ENCODE measurements around the gene SLC16A9.
"Not testable (repeated sequence)": the region's sequence is repeated elsewhere in the genome, so short reads cannot be mapped to it uniquely, and the experiment has no call there.

SLC16A9 gene

DNA sequence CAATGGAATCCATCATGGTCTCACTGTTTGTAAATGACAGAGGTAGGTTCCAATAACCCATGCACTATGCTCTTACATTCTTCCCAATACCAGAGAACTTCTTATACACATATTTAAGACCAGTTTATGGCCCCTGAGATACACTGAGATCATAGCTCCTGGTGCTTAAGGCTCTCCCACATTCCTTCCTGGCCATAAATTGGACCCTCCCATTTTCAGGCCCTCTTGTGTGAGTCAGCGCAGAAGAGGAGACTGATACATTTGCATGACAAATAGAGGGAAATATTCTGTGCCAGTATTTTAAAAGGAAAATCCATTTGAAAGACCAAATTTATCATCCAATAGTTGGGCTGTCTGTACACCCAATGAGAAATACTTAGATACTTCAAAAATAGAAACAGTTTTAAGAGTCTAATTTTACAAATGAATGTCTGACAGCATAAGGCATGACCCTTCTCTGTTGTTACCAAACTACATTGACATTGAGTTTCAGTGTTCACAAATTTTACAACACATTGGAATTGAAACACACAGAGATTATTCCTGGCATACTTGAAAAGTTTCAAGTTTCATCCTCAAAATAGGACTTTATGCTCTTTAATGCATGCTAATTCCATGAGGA is 35.3 kb downstream of the SLC16A9 start:
- no peak for DNase-seq (ENCODE audit: low read depth)

DNA sequence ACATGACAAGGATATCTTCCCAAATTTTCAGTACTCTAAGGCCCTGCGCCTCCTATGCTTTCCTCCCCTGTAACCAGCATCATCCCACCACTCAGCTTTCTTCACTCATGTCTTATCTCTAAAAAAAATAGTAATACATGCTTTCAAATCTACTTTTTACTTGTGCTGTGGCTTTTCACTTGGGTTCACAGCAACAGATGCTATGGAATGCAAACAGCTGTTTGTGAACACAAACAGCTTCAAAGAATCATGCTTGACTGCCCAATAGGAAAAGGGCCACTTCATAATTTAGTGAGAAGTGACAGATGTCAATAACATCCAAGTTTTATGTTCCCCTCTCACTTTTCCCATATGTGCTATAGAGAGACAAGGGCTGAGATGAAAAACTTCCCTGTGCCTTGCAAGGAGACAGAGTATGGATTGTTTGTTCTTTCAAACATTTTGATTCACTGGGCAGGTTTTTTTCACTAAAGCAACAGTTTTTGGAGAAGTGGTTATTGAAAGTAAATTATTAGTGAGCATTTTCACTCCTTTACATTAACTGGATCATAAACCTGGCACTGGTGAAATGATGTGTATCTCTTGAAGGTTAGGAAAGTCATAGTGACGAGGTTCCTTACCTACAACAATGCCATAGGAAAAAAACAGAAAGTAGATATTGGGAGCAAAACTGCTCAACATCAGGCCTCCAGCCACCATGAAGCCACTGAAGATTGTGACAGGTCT is 37.3 kb downstream of the SLC16A9 start:
- DNase-seq (ENCODE audit: low read depth) = no peak

DNA sequence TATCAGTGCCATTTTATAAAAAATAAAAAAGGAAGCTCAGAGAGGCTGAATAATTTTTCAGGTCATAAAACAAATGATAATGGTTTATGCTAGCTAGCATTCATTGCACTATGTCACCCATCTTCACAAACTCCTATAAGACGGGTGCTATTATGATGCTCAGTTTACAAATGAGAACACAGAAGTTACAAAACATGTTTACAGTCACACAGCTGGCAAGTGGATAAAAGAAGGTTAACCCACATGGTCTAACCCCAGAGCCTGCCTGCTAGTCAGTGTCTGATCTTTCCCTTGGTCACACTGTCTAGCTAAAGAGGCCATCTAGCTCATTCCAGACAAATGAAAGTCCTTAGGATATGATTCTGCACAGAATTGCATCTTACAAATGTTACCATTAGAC is 39.4 kb downstream of the SLC16A9 start:
- DNase-seq (ENCODE audit: low read depth) = no peak

DNA sequence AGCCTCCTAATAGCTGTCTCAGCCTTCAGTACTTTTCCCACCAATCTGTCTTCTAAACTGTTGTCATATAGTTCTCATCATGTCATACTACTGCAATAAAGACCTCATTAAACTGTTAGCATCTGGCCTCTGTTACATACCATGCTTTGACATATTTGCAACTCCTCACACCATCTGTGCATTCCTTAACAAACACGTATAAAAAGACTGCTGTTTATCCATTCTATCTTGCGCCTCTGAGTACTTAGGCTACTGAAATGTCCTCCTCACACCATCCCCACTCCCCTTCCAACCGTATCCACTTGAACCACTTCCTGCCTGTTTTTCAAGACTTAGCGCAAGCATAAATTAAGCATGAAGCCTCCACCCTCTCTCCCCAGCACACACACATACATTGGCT is 41.6 kb downstream of the SLC16A9 start:
- no peak for DNase-seq (ENCODE audit: low read depth)

DNA sequence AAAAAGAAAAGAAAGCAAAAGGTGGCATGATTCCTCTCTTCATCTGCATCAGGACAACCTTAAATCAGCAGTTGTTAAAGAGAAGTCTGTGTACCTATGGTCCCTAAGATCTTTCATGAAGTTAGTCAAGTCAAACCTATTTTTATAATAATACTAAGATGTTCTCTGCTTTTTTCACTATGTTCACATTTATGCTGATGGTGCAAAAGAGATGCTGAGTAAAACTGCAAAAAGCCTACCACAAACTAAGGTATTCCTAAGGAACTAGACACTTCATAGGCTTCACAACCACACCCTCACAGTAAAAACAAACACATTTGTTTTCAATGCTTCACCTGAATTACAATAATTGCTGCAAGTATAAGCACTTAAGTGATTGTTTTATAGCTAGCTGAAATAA is 43.3 kb downstream of the SLC16A9 start:
- no peak for DNase-seq (ENCODE audit: low read depth)

GRCh38 chr10:59663213-59663612 is 46.4 kb downstream of the SLC16A9 start:
- not testable (repeated sequence) for DNase-seq (ENCODE audit: low read depth)

DNA sequence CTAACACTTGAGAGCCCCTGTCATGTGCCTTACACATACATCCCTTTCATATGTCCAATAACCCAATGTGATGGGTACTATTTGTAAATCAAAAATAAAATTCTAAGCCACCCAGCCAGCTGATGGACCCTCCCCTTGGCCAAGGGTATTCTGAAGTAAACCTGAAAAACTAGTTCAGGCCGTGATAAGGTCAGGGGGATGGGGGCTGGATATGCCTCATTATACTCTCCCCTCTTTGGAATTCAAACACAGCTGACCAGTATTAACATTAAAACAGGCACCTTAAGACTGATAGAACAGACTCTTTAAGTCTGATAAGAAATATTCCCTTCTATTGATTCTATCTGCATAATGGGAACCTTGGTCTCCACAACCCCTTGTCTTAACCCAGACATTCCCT is 51.9 kb downstream of the SLC16A9 start:
- DNase-seq (ENCODE audit: low read depth) = no peak

DNA sequence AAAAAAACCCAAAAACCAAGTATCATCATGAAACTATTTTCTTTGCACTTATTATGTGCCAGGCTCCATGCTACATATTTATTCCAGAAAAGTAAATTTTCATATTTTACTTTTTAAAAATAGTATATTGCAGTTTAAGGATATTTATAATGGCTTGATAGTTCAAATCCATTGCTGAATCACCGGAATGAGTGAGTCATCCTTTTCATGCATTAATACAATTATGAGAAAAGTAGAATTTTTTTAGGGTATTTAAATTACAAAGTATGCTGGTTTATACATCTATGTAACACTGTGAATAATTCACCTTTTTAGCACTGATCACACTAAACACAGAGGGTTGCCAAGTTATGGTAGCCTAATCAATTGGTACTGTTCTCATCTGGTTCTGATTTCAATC is 54.3 kb downstream of the SLC16A9 start:
- DNase-seq (ENCODE audit: low read depth) = no peak

DNA sequence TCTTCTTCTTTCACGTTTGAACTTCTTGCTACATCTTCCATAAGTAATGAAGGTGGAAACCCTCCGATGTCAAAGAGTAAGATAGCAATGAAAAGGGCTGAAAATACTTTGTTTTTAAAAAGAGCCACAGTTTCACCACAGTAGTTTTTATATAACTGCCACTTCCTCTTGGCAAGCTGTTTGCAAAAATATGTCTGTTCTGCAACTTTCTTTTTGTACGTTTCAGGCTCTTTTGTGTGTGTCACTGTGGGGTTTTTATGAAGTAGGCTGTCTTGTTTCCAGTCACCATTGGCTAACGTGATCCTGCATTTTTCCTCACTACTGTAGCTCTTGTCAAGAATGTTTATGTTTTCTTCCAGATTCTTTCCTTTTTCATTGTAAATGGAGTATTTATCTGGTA is 55.6 kb downstream of the SLC16A9 start:
- no peak for DNase-seq (ENCODE audit: low read depth)

GRCh38 chr10:59651902-59652301 is 57.7 kb downstream of the SLC16A9 start:
- DNase-seq (ENCODE audit: low read depth) = no peak

DNA sequence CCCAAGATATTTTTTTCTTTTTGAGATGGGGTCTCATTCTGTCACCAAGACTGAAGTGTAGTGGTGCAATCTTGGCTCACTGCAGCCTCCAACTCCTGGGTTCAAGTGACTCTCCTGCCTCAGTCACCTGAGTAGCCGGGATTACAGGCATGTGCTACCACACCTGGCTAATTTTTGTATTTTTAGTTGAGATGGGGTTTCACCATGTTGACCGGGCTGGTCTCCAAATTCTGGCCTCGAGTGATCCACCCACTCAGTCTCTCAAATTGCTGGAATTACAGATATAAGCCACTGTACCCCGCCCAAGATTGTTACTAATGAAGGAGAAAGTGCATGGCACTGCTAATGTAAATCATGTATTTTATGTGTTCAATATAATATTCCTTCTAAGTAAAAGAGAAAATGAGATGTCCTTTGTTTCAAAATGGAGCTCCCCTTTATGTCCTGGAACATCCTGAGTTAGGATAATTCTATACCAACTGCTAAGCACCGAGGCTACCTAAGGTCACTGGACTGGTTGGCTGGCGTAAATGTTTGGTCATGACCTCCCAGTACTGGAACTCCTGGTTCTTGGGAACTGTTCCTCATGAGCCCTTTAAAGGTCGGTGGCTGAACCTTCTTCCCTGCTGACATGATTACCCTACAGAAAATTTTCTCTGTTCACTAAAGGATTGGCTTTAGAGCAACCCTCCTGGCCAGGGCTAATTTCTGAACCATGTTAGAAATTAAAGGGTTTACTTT is 59.9 kb downstream of the SLC16A9 start:
- no peak for DNase-seq (ENCODE audit: low read depth)

DNA sequence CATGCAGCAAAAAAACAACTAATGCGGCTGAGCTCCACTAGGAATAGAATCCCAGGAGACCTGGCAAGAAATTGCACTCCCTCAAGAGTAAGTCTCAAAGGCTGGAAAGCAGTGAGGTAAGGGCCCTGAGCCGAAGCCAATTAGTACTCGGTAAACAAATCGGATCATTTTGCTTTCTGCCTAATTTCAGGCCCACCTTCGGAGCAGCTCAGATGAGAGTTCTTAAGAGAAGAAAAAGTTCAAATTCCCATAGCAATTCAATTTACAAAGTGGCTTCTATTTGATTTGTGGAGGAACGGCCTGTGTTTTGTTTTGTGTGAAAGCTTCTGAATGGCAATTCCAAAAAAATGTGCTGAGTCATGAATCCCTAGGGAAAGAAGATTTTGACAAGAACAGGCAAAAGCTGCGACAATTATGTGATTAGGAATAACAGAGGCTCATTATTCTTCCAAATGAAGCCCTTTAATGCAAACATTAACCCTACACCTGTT is 60.9 kb downstream of the SLC16A9 start:
- no peak for DNase-seq (ENCODE audit: low read depth)

GRCh38 chr10:59644841-59645240 is 64.8 kb downstream of the SLC16A9 start:
- DNase-seq (ENCODE audit: low read depth) = no peak

DNA sequence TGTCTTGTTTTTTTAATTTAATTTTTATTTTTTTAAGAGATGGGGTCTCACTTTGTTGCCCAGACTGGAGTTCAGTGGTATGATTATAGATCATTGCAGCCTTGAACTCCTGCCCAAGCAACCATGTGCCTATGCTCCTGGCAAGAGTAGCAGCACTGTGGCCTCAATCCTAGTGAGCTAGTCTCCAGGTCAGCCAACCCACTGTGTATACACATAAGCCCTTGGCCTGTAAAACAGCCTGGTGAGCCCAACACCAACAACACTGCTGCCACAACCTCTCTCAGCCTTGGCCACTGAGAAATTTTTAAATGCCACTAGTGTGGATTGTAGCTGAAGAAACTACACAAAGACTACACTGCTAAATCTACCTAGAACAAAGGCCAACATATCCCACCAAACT is 68.0 kb downstream of the SLC16A9 start:
- not testable (repeated sequence) for DNase-seq (ENCODE audit: low read depth)

- no peak for DNase-seq (ENCODE audit: low read depth)
Observed at GRCh38 chr10:59635502-59636290, 74.0 kb downstream of the SLC16A9 start.

- DNase-seq (ENCODE audit: low read depth) = no peak
Observed at GRCh38 chr10:59634102-59634501, 75.5 kb downstream of the SLC16A9 start.

DNA sequence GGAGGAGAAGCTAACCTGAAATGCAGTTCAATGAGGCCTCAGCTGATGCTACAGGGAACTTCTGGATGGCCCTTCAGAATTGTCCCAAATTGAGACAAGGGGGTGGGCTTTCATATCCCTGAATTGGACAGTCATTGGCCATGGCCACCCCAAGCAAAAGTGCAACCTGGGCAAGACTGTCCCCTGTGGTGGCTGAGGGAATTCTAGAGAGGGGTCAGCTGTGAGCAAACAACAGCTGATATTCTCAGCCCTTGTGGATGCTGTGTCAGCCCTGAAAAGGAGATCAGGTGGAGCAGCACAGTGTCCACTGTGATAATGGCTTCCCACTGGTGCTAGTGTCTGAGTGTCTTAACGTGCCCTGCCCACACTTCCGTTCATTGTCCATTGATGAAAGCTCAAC is 76.6 kb downstream of the SLC16A9 start:
- no peak for DNase-seq (ENCODE audit: low read depth)

DNA sequence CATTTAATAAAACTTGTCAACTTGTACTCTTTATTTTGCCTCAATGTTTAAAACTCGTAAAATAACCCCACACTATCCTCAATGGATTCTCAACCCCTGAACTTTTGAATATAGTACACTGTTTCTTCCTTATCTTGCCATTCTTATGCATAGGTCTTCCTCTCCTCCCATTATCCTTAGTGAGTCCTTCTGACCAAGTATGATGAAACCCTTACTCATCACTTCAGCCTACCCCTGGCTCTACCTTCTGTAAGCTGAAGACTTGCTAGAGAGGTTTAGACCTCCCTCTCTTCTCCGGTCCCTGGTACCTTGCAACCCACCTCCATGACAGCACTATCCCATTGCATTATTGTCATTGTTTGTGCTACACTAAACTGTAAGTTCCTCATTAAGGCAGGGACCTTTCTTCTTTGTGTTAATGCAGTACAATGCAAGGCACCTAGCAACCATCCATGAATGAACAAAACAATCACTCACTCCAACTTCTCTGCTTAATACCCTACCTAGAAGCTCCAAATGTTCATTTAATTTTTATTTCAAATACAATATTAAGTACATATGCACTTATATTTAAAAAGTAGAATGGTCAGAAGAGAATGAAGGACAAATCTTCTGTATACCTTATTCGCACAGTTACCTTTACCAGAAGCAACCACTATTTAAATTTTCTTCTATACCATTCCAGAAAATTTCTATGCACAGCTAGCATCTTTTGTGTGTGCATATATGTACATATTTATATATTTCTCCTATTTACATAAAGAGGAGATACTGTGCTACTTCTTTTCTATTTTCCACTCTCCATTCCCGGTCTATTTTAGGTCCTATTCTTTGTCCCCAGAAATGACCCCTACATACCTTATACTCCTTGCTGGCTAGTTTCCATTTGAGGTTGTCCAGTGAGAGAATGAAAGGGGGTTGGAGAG is 77.5 kb downstream of the SLC16A9 start:
- DNase-seq (ENCODE audit: low read depth) = no peak

DNA sequence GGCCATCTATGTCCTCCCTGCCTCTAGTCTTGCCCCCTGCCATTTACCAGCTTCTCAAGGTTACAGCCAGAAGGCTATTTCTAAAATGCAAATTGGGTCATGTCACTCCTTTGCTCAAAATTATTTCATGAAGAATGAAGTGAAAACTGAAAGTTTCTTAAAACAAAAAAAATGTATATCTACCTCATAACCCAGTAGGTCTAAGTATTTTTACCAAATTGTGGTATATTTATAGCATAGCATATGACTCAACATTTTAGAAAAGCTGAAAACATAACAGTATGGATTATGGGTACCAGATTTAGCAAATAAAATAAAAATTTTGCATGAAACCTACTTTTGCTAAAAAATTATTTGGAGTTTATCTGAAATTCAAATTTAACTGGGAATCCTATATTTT is 78.4 kb downstream of the SLC16A9 start:
- DNase-seq (ENCODE audit: low read depth) = no peak

GRCh38 chr10:59628965-59629364 is 80.7 kb downstream of the SLC16A9 start:
- no peak for DNase-seq (ENCODE audit: low read depth)

DNA sequence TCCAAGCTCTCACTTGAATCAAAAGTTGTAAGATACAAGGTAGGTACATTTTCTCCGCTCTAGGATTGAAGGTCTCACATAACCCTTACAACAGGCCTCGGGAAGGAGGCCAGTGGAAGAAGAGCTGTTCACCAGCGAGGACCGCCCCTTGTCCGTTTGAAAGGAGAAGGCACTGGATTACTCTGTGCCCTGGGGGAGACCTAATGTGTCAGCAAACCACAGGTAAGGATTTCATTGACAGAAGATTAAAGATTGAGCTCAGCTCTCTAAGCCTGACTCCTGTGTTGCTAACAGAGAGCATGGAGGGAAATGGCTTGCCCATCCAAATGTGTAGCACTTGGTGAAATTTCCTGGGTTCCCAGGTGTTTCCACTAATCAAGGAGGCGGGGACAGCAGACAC is 81.2 kb downstream of the SLC16A9 start:
- DNase-seq (ENCODE audit: low read depth) = no peak

Data from activated T-cell treated with anti-CD3 and anti-CD28 coated beads for 48 hours (primary cell).